Endothelial cell of umbilical vein (primary cell): ENCODE measurements around the gene ERICH3. TPM values are rescaled to one million over a fixed set of nuclear protein-coding genes. Genes with fewer than 3 reads are reported as not detected.

ENCODE experiments used
- BruUV-seq: library from RNA; stranded (reverse); fragments of 400-500 nt; replicated peaks from 2 replicates; lab custom pipeline; 2021; lab: Mats Ljungman, UMichigan
- CTCF ChIA-PET: fragments of 300-600, 350-600 bp; sonication (Branson Sonifier 250); formaldehyde crosslinking; loops from one replicate; lab custom pipeline; 2021; ENCODE audit warnings: antibody characterized with exemption, inconsistent platforms; lab: Charles Lee
- POLR2A ChIA-PET: fragments of 300-600, 350-600 bp; sonication (Branson Sonifier 250); formaldehyde crosslinking; loops from one replicate; lab custom pipeline; 2021; ENCODE audit warnings: antibody characterized with exemption, inconsistent platforms; lab: Charles Lee
- DNase-seq: peaks from one replicate; pipeline ENCODE4 v3.0.0-alpha.2; 2011; ENCODE audit warnings: low read depth, low spot score
- FAIRE-seq: peaks from 2 replicates; lab custom pipeline; 2011; peaks lifted over from hg19 to GRCh38; lab: Jason Lieb, UNC
- H2AFZ ChIP-seq: 2 replicates; pipeline ENCODE4 v1.6.0; 2012; ENCODE audit warnings: low read depth, low read length, control low read depth, inconsistent platforms
- H3K27ac ChIP-seq: 2 replicates; pipeline ENCODE4 v1.5.1; 2011; ENCODE audit warnings: low read depth, mild to moderate bottlenecking, control low read depth, low read length, moderate library complexity; ENCODE audit not compliant: insufficient read depth
- H3K27me3 ChIP-seq, 2 experiments: 2 replicates each; pipeline versions ENCODE4 v1.6.0 to v1.6.1; 2011; ENCODE audit warnings: low read length in 2 of 2, mixed read lengths in 1 of 2; ENCODE audit not compliant: control insufficient read depth in 2 of 2, insufficient read depth in 2 of 2
- H3K36me3 ChIP-seq, 2 experiments: 2 replicates in 1 of 2; 3 replicates in 1 of 2; pipeline ENCODE4 v1.5.1; 2011; ENCODE audit warnings: low read length in 2 of 2, mild to moderate bottlenecking in 1 of 2, moderate library complexity in 1 of 2; ENCODE audit not compliant: control insufficient read depth in 2 of 2, insufficient read depth in 2 of 2; ENCODE audit errors: extremely low read depth in 1 of 2
- H3K4me1 ChIP-seq: 3 replicates; pipeline ENCODE4 v1.5.1; 2011; ENCODE audit warnings: mild to moderate bottlenecking, low read length; ENCODE audit not compliant: control insufficient read depth, insufficient read depth; ENCODE audit errors: extremely low read depth
- H3K4me2 ChIP-seq: 2 replicates; pipeline ENCODE4 v1.6.1; 2011; ENCODE audit warnings: low read length, control low read depth, mixed read lengths; ENCODE audit not compliant: insufficient read depth
- H3K4me3 ChIP-seq, 3 experiments: fragments of 200-600 bp in 1 of 3; sonication (generic), shearing (Covaris generic) in 1 of 3; replicated peaks in 1 of 3; 2 replicates each; pipeline ENCODE4 v1.5.1; 2011 to 2016; ENCODE audit warnings: control low read depth in 3 of 3, low read length in 3 of 3, mild to moderate bottlenecking in 2 of 3, inconsistent platforms in 1 of 3, low read depth in 1 of 3, moderate library complexity in 1 of 3; ENCODE audit not compliant: insufficient read depth in 1 of 3
- H3K79me2 ChIP-seq: 2 replicates; pipeline ENCODE4 v1.6.0; 2012; ENCODE audit warnings: low read length, inconsistent platforms; ENCODE audit not compliant: control insufficient read depth, insufficient read depth
- H3K9ac ChIP-seq: replicated peaks from 2 replicates; pipeline ENCODE3; 2011; ENCODE audit warnings: low read length, control low read depth; ENCODE audit not compliant: insufficient read depth; ENCODE audit errors: extremely low read depth
- H3K9me1 ChIP-seq: replicated peaks from 3 replicates; pipeline ENCODE4 v1.6.0; 2011; ENCODE audit warnings: mild to moderate bottlenecking, low read length; ENCODE audit not compliant: control insufficient read depth, insufficient read depth; ENCODE audit errors: extremely low read depth
- H3K9me3 ChIP-seq: replicated peaks from 2 replicates; pipeline ENCODE4 v1.5.1; 2012; ENCODE audit warnings: low read length, inconsistent platforms; ENCODE audit not compliant: control insufficient read depth, insufficient read depth
- H4K20me1 ChIP-seq: replicated peaks from 2 replicates; pipeline ENCODE3; 2011; ENCODE audit warnings: mild to moderate bottlenecking, low read length; ENCODE audit not compliant: control insufficient read depth, insufficient read depth; ENCODE audit errors: extremely low read depth
- EZH2 ChIP-seq: IDR thresholded peaks from 2 replicates; pipeline ENCODE4 v1.6.1; 2012; ENCODE audit warnings: borderline replicate concordance, low read depth, mild to moderate bottlenecking, moderate library complexity, low read length, inconsistent platforms; ENCODE audit not compliant: severe bottlenecking
- FOS ChIP-seq: IDR thresholded peaks from 2 replicates; pipeline ENCODE4 v1.6.1; 2011; ENCODE audit warnings: mild to moderate bottlenecking, low read length, moderate library complexity, borderline replicate concordance; ENCODE audit not compliant: insufficient read depth
- GATA2 ChIP-seq: IDR thresholded peaks from 2 replicates; pipeline ENCODE4 v1.7.0; 2011; ENCODE audit warnings: low read depth, mild to moderate bottlenecking, moderate library complexity, mixed read lengths, low read length; ENCODE audit not compliant: insufficient read length, insufficient read depth
- JUN ChIP-seq: IDR thresholded peaks from 2 replicates; pipeline ENCODE4 v1.6.1; 2011; ENCODE audit warnings: borderline replicate concordance, low read depth; ENCODE audit not compliant: insufficient read length, insufficient read depth
- MYC ChIP-seq: IDR thresholded peaks from one replicate; pipeline ENCODE4 v1.6.1; 2011; ENCODE audit warnings: mild to moderate bottlenecking, low read depth, low read length
- POLR2A ChIP-seq: IDR thresholded peaks from 2 replicates; pipeline ENCODE4 v1.6.1; 2012; ENCODE audit warnings: low read depth, mild to moderate bottlenecking, control low read depth, low read length
- POLR2AphosphoS5 ChIP-seq: IDR thresholded peaks from 2 replicates; pipeline ENCODE4 v1.6.1; 2012; ENCODE audit warnings: low read depth, mild to moderate bottlenecking, control low read depth, low read length, moderate library complexity; ENCODE audit not compliant: insufficient read depth
- dilution Hi-C: fragments of 300-500 bp; cut with MboI; formaldehyde crosslinking; loops from one replicate; pipeline ENCODE4 v1.15.0; 2019; ENCODE audit warnings: low sequenced_read_pairs; ENCODE audit not compliant: extremely low pct_ligation_motif_present
- intact Hi-C: fragments of 100-400 bp; cut with micrococcal nuclease; formaldehyde crosslinking; loops from one replicate; pipeline ENCODE4 v1.10.0; 2022
- polyA plus RNA-seq, 4 experiments: library from polyadenylated mRNA; depleted of rRNA in 3 of 4; stranded (reverse) in 3 of 4; unstranded in 1 of 4; fragments of >200 nt; gene quantifications; 2 replicates each; pipeline versions ENCODE4 v1.2.1 to v1.2.3, GENCODE V29; 2011 to 2012; ENCODE audit warnings: missing spikeins in 1 of 4
- total RNA-seq: library from RNA; stranded (reverse); gene quantifications from 2 replicates; pipeline ENCODE4 v1.2.3, GENCODE V29; 2021
- TF ChIP-seq, protein P1 (sequence below): IDR thresholded peaks from 2 replicates; pipeline ENCODE4 v1.6.1; 2011; ENCODE audit not compliant: insufficient read depth, insufficient read length
- TF ChIP-seq, protein P2 (sequence below), 2 donors: IDR thresholded peaks; 1 replicate in 1 of 2; 2 replicates in 1 of 2; pipeline ENCODE4 v1.5.1; 2011; ENCODE audit warnings: low read length in 2 of 2, mild to moderate bottlenecking in 2 of 2, moderate library complexity in 2 of 2, control low read depth in 1 of 2, inconsistent platforms in 1 of 2, low read depth in 1 of 2; ENCODE audit not compliant: insufficient read depth in 1 of 2; ENCODE audit errors: extremely low read depth in 1 of 2

The ERICH3 gene
- total and polyA plus RNA-seq, 2 donors (not counting 3 experiments of a cell fraction or from before 2014, with no cell fraction given), result not detected

DNA sequence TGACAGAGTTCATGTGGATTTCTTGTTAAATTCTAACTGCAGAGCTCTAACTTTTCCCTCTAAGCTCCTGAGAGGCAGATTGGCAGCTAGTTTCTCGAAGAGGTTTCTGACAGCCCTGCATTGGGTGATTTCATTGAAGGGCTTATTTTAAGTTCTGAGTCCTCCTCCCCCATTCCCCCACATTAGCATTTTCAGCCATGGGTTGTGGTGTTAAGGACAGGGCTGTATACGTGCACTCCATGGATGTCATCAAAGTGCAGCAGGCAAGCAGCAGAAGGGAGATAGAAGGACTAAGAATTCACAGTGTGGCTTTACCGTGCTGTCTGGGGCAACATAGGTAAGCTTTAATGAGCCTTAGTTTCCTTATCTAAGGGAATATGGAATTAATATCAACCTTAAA, 40.3 kb upstream of the ERICH3 start:
- no peak overlapping the region for H3K9ac ChIP-seq
- no peak overlapping the region for H2AFZ ChIP-seq
- intact Hi-C loops (no loop called here), dilution Hi-C loops (no loop called here)
- no peaks in the 10 kb centered on the region for H3K9me1 ChIP-seq
- TF ChIP-seq, protein P1, sequence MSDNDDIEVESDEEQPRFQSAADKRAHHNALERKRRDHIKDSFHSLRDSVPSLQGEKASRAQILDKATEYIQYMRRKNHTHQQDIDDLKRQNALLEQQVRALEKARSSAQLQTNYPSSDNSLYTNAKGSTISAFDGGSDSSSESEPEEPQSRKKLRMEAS, result no peak
- no peak for TF ChIP-seq GATA2
- no peak for TF ChIP-seq EZH2
- TF ChIP-seq POLR2A, result no peak
- TF ChIP-seq FOS, result no peak
- no peak for TF ChIP-seq POLR2AphosphoS5
- TF ChIP-seq MYC, result no peak
- TF ChIP-seq JUN, result no peak
- TF ChIP-seq, protein P2, sequence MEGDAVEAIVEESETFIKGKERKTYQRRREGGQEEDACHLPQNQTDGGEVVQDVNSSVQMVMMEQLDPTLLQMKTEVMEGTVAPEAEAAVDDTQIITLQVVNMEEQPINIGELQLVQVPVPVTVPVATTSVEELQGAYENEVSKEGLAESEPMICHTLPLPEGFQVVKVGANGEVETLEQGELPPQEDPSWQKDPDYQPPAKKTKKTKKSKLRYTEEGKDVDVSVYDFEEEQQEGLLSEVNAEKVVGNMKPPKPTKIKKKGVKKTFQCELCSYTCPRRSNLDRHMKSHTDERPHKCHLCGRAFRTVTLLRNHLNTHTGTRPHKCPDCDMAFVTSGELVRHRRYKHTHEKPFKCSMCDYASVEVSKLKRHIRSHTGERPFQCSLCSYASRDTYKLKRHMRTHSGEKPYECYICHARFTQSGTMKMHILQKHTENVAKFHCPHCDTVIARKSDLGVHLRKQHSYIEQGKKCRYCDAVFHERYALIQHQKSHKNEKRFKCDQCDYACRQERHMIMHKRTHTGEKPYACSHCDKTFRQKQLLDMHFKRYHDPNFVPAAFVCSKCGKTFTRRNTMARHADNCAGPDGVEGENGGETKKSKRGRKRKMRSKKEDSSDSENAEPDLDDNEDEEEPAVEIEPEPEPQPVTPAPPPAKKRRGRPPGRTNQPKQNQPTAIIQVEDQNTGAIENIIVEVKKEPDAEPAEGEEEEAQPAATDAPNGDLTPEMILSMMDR (IDR thresholded peaks at IDR 0.05; ENCODE audit: extremely low read depth in 1 of 2, insufficient read depth in 1 of 2, low read depth in 1 of 2, low read length in 2 of 2), result no peak
- H4K20me1 ChIP-seq, result no peaks in the 10 kb centered on the region
- FAIRE-seq, result no peak
- H3K4me2 ChIP-seq, result no peak overlapping the region
- peaks cover 0 to 6% of the 10 kb centered on the region in 2 experiments for H3K36me3 ChIP-seq
- ChIA-PET CTCF (interaction anchor here (1.1 to 2.7 kb wide), 4 partner anchors 10 to 25 kb away, joined by 3 to 12 read pairs (median 4); no protein-coding TSS in a partner anchor), POLR2A (no interaction called here)
- BruUV-seq, result no TSS peak
- H3K4me1 ChIP-seq, result peaks cover 6% of the 10 kb centered on the region
- no peak for DNase-seq
- H3K27me3 ChIP-seq, result no peaks in the 10 kb centered on the region
- no peak overlapping the region for H3K27ac ChIP-seq
- no peak overlapping the region for H3K4me3 ChIP-seq
- H3K79me2 ChIP-seq, result no peaks in the 10 kb centered on the region
- no peaks in the 10 kb centered on the region for H3K9me3 ChIP-seq
